Mesendoderm (in vitro differentiated cells): ENCODE results near the gene ANXA11.
"Not testable (repeated sequence)": the region's sequence is repeated elsewhere in the genome, so short reads cannot be mapped to it uniquely, and the experiment has no call there.

Source experiments
- DNase-seq: peaks from one replicate; pipeline ENCODE4 v3.0.0; 2013
- H2AK5ac ChIP-seq: 2 replicates; pipeline ENCODE4 v1.6.1; 2013; ENCODE audit warnings: low read length, inconsistent platforms
- H2BK120ac ChIP-seq: 2 replicates; pipeline ENCODE4 v1.6.1; 2013; ENCODE audit warnings: low read depth, mild to moderate bottlenecking, low read length, moderate library complexity, mixed read lengths
- H2BK15ac ChIP-seq: replicated peaks from 2 replicates; pipeline ENCODE4 v1.6.1; 2013; ENCODE audit warnings: low read depth, mild to moderate bottlenecking, moderate library complexity
- H2BK5ac ChIP-seq: 2 replicates; pipeline ENCODE4 v1.6.1; 2013; ENCODE audit warnings: low read length, inconsistent platforms
- H3K18ac ChIP-seq: 2 replicates; pipeline ENCODE4 v1.6.1; 2013; ENCODE audit warnings: mild to moderate bottlenecking, low read length, mixed read lengths
- H3K23ac ChIP-seq: one replicate; pipeline ENCODE4 v1.6.1; 2013; ENCODE audit warnings: low read length
- H3K27ac ChIP-seq: 2 replicates; pipeline ENCODE4 v1.5.1; 2013; ENCODE audit warnings: low read depth, mild to moderate bottlenecking, inconsistent platforms, low read length, moderate library complexity
- H3K27me3 ChIP-seq: 2 replicates; pipeline ENCODE4 v1.6.1; 2013; ENCODE audit warnings: low read length, control low read depth, mild to moderate bottlenecking, inconsistent platforms; ENCODE audit not compliant: insufficient read depth, poor library complexity
- H3K36me3 ChIP-seq: 2 replicates; pipeline ENCODE4 v1.6.1; 2013; ENCODE audit warnings: low read length, inconsistent platforms; ENCODE audit not compliant: control insufficient read depth, insufficient read depth
- H3K4ac ChIP-seq: one replicate; pipeline ENCODE4 v1.6.1; 2013; ENCODE audit warnings: low read depth, mild to moderate bottlenecking, low read length, moderate library complexity
- H3K4me1 ChIP-seq: 2 replicates; pipeline ENCODE4 v1.6.1; 2013; ENCODE audit warnings: low read depth, low read length, inconsistent platforms; ENCODE audit not compliant: control insufficient read depth
- H3K4me2 ChIP-seq: 2 replicates; pipeline ENCODE4 v1.6.1; 2013; ENCODE audit warnings: low read length
- H3K4me3 ChIP-seq: 2 replicates; pipeline ENCODE4 v1.5.1; 2013; ENCODE audit warnings: mild to moderate bottlenecking, low read length
- H3K56ac ChIP-seq: one replicate; pipeline ENCODE4 v1.6.1; 2013; ENCODE audit warnings: low read length
- H3K79me1 ChIP-seq: 2 replicates; pipeline ENCODE4 v1.6.1; 2013; ENCODE audit warnings: low read length, inconsistent platforms
- H3K79me2 ChIP-seq: 2 replicates; pipeline ENCODE4 v1.6.1; 2013; ENCODE audit warnings: mild to moderate bottlenecking, low read length; ENCODE audit not compliant: control insufficient read depth, insufficient read depth
- H3K9ac ChIP-seq: 2 replicates; pipeline ENCODE4 v1.6.1; 2013; ENCODE audit warnings: low read length, inconsistent platforms
- H4K5ac ChIP-seq: one replicate; pipeline ENCODE4 v1.6.1; 2013; ENCODE audit warnings: low read length
- H4K8ac ChIP-seq: one replicate; pipeline ENCODE4 v1.6.1; 2013; ENCODE audit warnings: low read depth, mild to moderate bottlenecking, control low read depth, low read length, moderate library complexity
- WGBS: extraction: QIAGEN DNeasy Blood & Tissue Kit; methylation state at CpG from one replicate; pipeline ENCODE4 v1.1.7; 2013; ENCODE audit warnings: low lambda C conversion rate, missing lambda C conversion rate; ENCODE audit not compliant: insufficient coverage; ENCODE audit errors: extremely low coverage; 5-methylcytosine and 5-hydroxymethylcytosine counted together

Gene ANXA11

DNA sequence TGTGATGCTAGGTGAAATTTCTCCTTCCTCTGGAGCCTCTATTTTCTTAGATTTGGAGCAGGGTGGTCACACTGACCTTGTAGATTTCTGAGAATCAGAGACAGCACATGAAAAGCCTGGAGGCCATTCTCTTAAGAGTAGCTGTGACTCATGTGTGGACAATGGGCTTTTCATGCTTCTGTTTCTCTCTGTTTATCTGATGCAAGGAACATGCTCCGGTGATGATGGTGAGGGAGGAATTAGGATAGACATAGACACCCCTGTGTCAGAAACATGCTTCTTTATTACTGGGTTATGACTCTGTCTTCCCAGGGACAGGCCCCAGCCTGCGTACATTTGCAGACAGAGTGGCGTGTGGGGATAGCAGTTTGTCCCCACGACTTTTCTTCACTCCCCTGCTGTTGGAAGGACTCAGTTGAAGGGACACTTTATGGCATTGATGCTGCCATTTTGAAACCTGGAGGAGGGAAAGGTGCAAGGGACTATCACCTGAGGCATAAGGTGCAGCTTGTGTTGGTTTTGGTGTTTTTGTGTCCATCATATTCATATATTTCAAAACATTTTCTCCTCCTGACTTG, 46.5 kb upstream of the ANXA11 start:
- not testable (repeated sequence) for H4K5ac ChIP-seq

DNA sequence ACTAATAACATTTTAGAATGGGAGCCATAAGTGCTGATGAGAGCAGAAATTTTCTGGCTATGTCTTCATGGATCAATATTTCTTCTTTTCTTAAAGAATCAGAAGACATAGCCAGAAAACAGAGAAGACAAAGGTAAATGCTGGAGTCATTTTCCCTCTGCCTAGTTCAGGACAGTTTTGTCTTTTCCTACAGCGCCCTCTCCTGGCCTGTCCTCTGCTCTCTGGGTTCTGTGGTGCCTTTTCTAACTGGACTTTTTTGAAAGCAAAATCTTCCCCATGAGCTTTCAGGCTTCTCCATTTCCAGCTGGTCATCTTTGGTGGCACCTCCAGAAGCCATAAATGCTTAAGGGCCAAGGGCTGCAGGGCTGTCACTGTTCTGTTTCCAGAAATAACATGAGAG, 45.1 kb upstream of the ANXA11 start:
- H2AK5ac ChIP-seq, H3K23ac ChIP-seq, H2BK5ac ChIP-seq, H3K4me1 ChIP-seq, H3K18ac ChIP-seq, H3K9ac ChIP-seq, H4K8ac ChIP-seq, H3K4me2 ChIP-seq, H3K4me3 ChIP-seq, H3K4ac ChIP-seq, H2BK120ac ChIP-seq, H3K56ac ChIP-seq, H3K36me3 ChIP-seq, H3K79me2 ChIP-seq, H3K27me3 ChIP-seq, H2BK15ac ChIP-seq, H4K5ac ChIP-seq, H3K79me1 ChIP-seq, DNase-seq, H3K27ac ChIP-seq: not testable (repeated sequence)
- WGBS = no CpG with 5 or more reads among the region's 1 CpG

More for the DNA sequence above, 46.5 kb upstream of the ANXA11 start:
- not testable (repeated sequence) for DNase-seq, H3K9ac ChIP-seq, H2AK5ac ChIP-seq, H3K27me3 ChIP-seq, H2BK5ac ChIP-seq, H3K79me2 ChIP-seq, H3K79me1 ChIP-seq, H2BK15ac ChIP-seq, H3K4ac ChIP-seq, H3K4me3 ChIP-seq, H3K18ac ChIP-seq, H3K4me2 ChIP-seq, H2BK120ac ChIP-seq, H3K4me1 ChIP-seq, H3K56ac ChIP-seq, H3K27ac ChIP-seq, H4K8ac ChIP-seq, H3K23ac ChIP-seq, H3K36me3 ChIP-seq
- no CpG with 5 or more reads among the region's 4 CpGs for WGBS

DNA sequence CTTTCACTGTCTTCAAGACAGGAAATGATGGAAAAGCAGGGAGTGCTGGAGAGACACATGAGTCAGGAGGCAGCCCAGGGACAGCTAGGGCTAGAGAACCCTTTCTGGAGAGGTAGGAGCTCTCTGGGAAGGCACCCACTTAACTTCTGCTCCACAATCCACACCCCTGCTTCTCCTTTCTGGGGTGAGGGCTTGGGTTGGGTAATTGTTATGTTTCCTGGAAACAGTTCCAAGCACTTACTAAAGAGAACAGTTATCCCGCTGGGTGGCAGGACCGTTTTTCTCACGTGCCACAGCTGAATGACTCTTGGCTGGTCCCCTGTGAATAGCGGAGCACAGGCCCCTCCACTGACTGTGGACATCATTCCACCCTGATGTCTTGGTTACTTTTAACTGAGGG, 44.6 kb upstream of the ANXA11 start:
- not testable (repeated sequence) for H3K36me3 ChIP-seq, H3K27ac ChIP-seq, H3K27me3 ChIP-seq, H3K23ac ChIP-seq, H3K79me2 ChIP-seq, H2BK5ac ChIP-seq, H3K4me1 ChIP-seq, H3K4ac ChIP-seq, H4K8ac ChIP-seq, H2BK15ac ChIP-seq, H2BK120ac ChIP-seq, H3K9ac ChIP-seq, H3K4me3 ChIP-seq, DNase-seq, H4K5ac ChIP-seq, H2AK5ac ChIP-seq, H3K79me1 ChIP-seq, H3K56ac ChIP-seq, H3K4me2 ChIP-seq, H3K18ac ChIP-seq
- WGBS = no CpG with 5 or more reads among the region's 4 CpGs

- H3K56ac ChIP-seq, H3K4me3 ChIP-seq, H2AK5ac ChIP-seq, H3K79me1 ChIP-seq, H3K18ac ChIP-seq, H3K9ac ChIP-seq, H3K27me3 ChIP-seq, H2BK120ac ChIP-seq, H4K8ac ChIP-seq, DNase-seq, H3K79me2 ChIP-seq, H3K27ac ChIP-seq, H3K4me1 ChIP-seq, H3K4ac ChIP-seq, H2BK5ac ChIP-seq, H3K23ac ChIP-seq, H2BK15ac ChIP-seq, H3K4me2 ChIP-seq, H4K5ac ChIP-seq, H3K36me3 ChIP-seq: not testable (repeated sequence)
- no CpG with 5 or more reads among the region's 20 CpGs for WGBS
Measured at GRCh38 chr10:80247611-80248010, 42.3 kb upstream of the ANXA11 start.

DNA sequence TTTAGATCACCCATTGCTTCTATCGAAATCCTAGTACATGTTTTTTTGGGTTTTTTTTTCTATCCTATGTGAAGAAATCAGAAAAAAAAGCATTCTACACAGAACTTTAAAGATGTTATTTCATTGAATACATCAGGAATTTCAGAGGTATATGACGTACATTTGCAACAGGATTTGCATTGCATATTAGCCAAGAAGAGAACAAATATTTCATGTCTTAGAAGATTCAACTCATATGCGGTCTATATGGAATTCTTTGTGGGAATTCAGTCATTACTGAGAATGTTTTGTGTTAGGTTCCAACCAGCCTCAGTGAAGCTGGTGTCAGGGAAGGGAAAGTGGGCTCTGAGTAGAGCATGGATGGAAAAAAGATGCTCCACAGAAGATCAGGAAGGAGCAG, 39.0 kb upstream of the ANXA11 start:
- not testable (repeated sequence) for H3K79me2 ChIP-seq, H3K4ac ChIP-seq, DNase-seq, H3K23ac ChIP-seq, H4K8ac ChIP-seq, H3K27me3 ChIP-seq, H2BK15ac ChIP-seq, H2BK5ac ChIP-seq, H3K18ac ChIP-seq, H2BK120ac ChIP-seq, H2AK5ac ChIP-seq, H3K9ac ChIP-seq, H3K27ac ChIP-seq, H3K4me3 ChIP-seq, H3K36me3 ChIP-seq, H4K5ac ChIP-seq, H3K56ac ChIP-seq, H3K4me1 ChIP-seq, H3K79me1 ChIP-seq, H3K4me2 ChIP-seq
- no CpG with 5 or more reads among the region's 3 CpGs for WGBS

GRCh38 chr10:80242341-80242740, 37.0 kb upstream of the ANXA11 start:
- not testable (repeated sequence) for DNase-seq, H4K8ac ChIP-seq, H3K27ac ChIP-seq, H3K4me1 ChIP-seq, H3K79me2 ChIP-seq, H3K4me2 ChIP-seq, H4K5ac ChIP-seq, H3K18ac ChIP-seq, H2BK120ac ChIP-seq, H3K23ac ChIP-seq, H2AK5ac ChIP-seq, H3K4ac ChIP-seq, H2BK5ac ChIP-seq, H3K56ac ChIP-seq, H3K4me3 ChIP-seq, H3K9ac ChIP-seq, H3K36me3 ChIP-seq, H2BK15ac ChIP-seq, H3K79me1 ChIP-seq, H3K27me3 ChIP-seq
- no CpG with 5 or more reads among the region's 4 CpGs for WGBS
